ENCODE measurements around the gene OGDHL. TPM values are rescaled to one million over a fixed set of nuclear protein-coding genes. Genes with fewer than 3 reads are reported as not detected.

OGDHL gene
- under 1 TPM in 2 of 4 donors, not detected in 2; 0.13 to 0.20 TPM for total RNA-seq

- H3K9me3 ChIP-seq: no peaks in the 10 kb centered on the region
- H3K27me3 ChIP-seq: peaks cover 6 to 47% (median 25%) of the 10 kb centered on the region in 3 donors
- no peak for DNase-seq
- H3K27ac ChIP-seq: no peak within 1 kb of the TSS
- in situ Hi-C loops (cut with MboI; ENCODE audit: low sequenced_read_pairs in 4 of 4) (no loop called here), intact Hi-C loops (cut with DNase I; ENCODE audit: low total_unique reads) (no loop called here)
- H3K4me1 ChIP-seq: no peaks in the 10 kb centered on the region
- TF ChIP-seq POLR2A (IDR thresholded peaks at IDR 0.05): no peak
- no peak for TF ChIP-seq CTCF (IDR thresholded peaks at IDR 0.05 in 4 of 5, conservative IDR thresholded peaks at IDR 0.05 in 1 of 5)
- ATAC-seq: no peak
- H3K36me3 ChIP-seq: no peaks in the 10 kb centered on the region
- H3K4me3 ChIP-seq: peak within 1 kb of the TSS in 3 of 4 donors; percentile 31 to 49 (median 34)
Observed at GRCh38 chr10:49761789-49762565, at the start of gene OGDHL. Gene OGDHL, minus strand, starts transcription at chr10:49762323. Its CDS starts 3,731 bp downstream, at chr10:49758592.

GRCh38 chr10:49803988-49804387, 41.9 kb upstream of the OGDHL start:
- H3K27me3 ChIP-seq: no peaks in the 10 kb centered on the region
- intact Hi-C loops (cut with DNase I; ENCODE audit: low total_unique reads) (no loop called here), in situ Hi-C loops (cut with MboI; ENCODE audit: low sequenced_read_pairs in 4 of 4) (no loop called here)
- no peaks in the 10 kb centered on the region for H3K9me3 ChIP-seq
- no peaks in the 10 kb centered on the region for H3K4me1 ChIP-seq
- no peaks in the 10 kb centered on the region for H3K36me3 ChIP-seq
- DNase-seq (no peak), ATAC-seq (no peak)
- no peak overlapping the region for H3K4me3 ChIP-seq
- no peak overlapping the region for H3K27ac ChIP-seq
- TF ChIP-seq POLR2A (IDR thresholded peaks at IDR 0.05): no peak
- TF ChIP-seq CTCF (IDR thresholded peaks at IDR 0.05 in 4 of 5, conservative IDR thresholded peaks at IDR 0.05 in 1 of 5): no peak

GRCh38 chr10:49798275-49798674, 36.2 kb upstream of the OGDHL start:
- TF ChIP-seq POLR2A (IDR thresholded peaks at IDR 0.05) (no peak), CTCF (IDR thresholded peaks at IDR 0.05 in 4 of 5, conservative IDR thresholded peaks at IDR 0.05 in 1 of 5) (no peak)
- Histone ChIP-seq H3K27ac (no peak overlapping the region), H3K9me3 (no peaks in the 10 kb centered on the region), H3K4me1 (no peaks in the 10 kb centered on the region), H3K27me3 (no peaks in the 10 kb centered on the region), H3K36me3 (no peaks in the 10 kb centered on the region), H3K4me3 (no peak overlapping the region)
- intact Hi-C loops (cut with DNase I; ENCODE audit: low total_unique reads): no loop called here
- no peak for ATAC-seq
- in situ Hi-C loops (cut with MboI; ENCODE audit: low sequenced_read_pairs in 4 of 4): no loop called here
- no peak for DNase-seq

- H3K27me3 ChIP-seq: no peaks in the 10 kb centered on the region
- ATAC-seq (no peak), DNase-seq (no peak)
- no peak for TF ChIP-seq POLR2A (IDR thresholded peaks at IDR 0.05)
- TF ChIP-seq CTCF (IDR thresholded peaks at IDR 0.05 in 4 of 5, conservative IDR thresholded peaks at IDR 0.05 in 1 of 5): no peak
- H3K36me3 ChIP-seq: no peaks in the 10 kb centered on the region
- H3K4me3 ChIP-seq: no peak overlapping the region
- in situ Hi-C loops (cut with MboI; ENCODE audit: low sequenced_read_pairs in 4 of 4): no loop called here
- intact Hi-C loops (cut with DNase I; ENCODE audit: low total_unique reads): no loop called here
- no peaks in the 10 kb centered on the region for H3K9me3 ChIP-seq
- no peaks in the 10 kb centered on the region for H3K4me1 ChIP-seq
- H3K27ac ChIP-seq: no peak overlapping the region
Observed at GRCh38 chr10:49791100-49791499, 29.0 kb upstream of the OGDHL start.
